Trophoblast cell (in vitro differentiated cells and primary cell): ENCODE results near the gene CFAP46.
A peak's percentile ranks its signal among the peaks of the same experiment; 100 is the strongest.

Experiments used
- DNase-seq, 2 donors: peaks; one replicate each; pipeline ENCODE4 v3.0.0-alpha.2; 2016
- H2AFZ ChIP-seq: 2 replicates; pipeline ENCODE4 v1.6.1; 2013; ENCODE audit warnings: low read length, moderate library complexity, mild to moderate bottlenecking; ENCODE audit not compliant: insufficient read depth, poor library complexity
- H2AK5ac ChIP-seq: 2 replicates; pipeline ENCODE4 v1.6.1; 2013; ENCODE audit warnings: mild to moderate bottlenecking, low read length
- H2BK120ac ChIP-seq: 2 replicates; pipeline ENCODE4 v1.6.1; 2013; ENCODE audit warnings: low read length, mild to moderate bottlenecking, moderate library complexity; ENCODE audit not compliant: insufficient read depth, poor library complexity
- H2BK12ac ChIP-seq: 2 replicates; pipeline ENCODE4 v1.6.1; 2013; ENCODE audit warnings: mild to moderate bottlenecking, low read length, moderate library complexity
- H2BK5ac ChIP-seq: 2 replicates; pipeline ENCODE4 v1.6.1; 2013; ENCODE audit warnings: low read length, low read depth, moderate library complexity, mild to moderate bottlenecking; ENCODE audit not compliant: poor library complexity
- H3K14ac ChIP-seq: 2 replicates; pipeline ENCODE4 v1.6.1; 2013; ENCODE audit warnings: mild to moderate bottlenecking, low read length
- H3K18ac ChIP-seq: 2 replicates; pipeline ENCODE4 v1.6.1; 2013; ENCODE audit warnings: mild to moderate bottlenecking, low read length
- H3K23ac ChIP-seq: 2 replicates; pipeline ENCODE4 v1.6.1; 2013; ENCODE audit warnings: low read length
- H3K27ac ChIP-seq: 2 replicates; pipeline ENCODE4 v1.5.1; 2013; ENCODE audit warnings: low read depth, mild to moderate bottlenecking, inconsistent platforms, low read length, moderate library complexity
- H3K27me3 ChIP-seq: 2 replicates; pipeline ENCODE4 v1.6.1; 2013; ENCODE audit warnings: inconsistent platforms, mild to moderate bottlenecking, low read length, moderate library complexity; ENCODE audit not compliant: insufficient read depth
- H3K36me3 ChIP-seq, 2 experiments: 1 replicate in 1 of 2; 2 replicates in 1 of 2; pipeline ENCODE4 v1.6.1; 2013; ENCODE audit warnings: low read length in 2 of 2, mild to moderate bottlenecking in 2 of 2, moderate library complexity in 1 of 2; ENCODE audit not compliant: insufficient read depth in 2 of 2, control insufficient read depth in 1 of 2
- H3K4ac ChIP-seq: 2 replicates; pipeline ENCODE4 v1.6.1; 2013; ENCODE audit warnings: low read depth, mild to moderate bottlenecking, low read length, moderate library complexity
- H3K4me1 ChIP-seq, 2 experiments: 1 replicate in 1 of 2; 2 replicates in 1 of 2; pipeline ENCODE4 v1.6.1; 2013; ENCODE audit warnings: low read length in 2 of 2, mild to moderate bottlenecking in 2 of 2, moderate library complexity in 1 of 2; ENCODE audit not compliant: insufficient read depth in 2 of 2, control insufficient read depth in 1 of 2
- H3K4me2 ChIP-seq: 2 replicates; pipeline ENCODE4 v1.6.1; 2013; ENCODE audit warnings: inconsistent platforms, mild to moderate bottlenecking, low read length, moderate library complexity
- H3K4me3 ChIP-seq: 2 replicates; pipeline ENCODE4 v1.5.1; 2013; ENCODE audit warnings: mild to moderate bottlenecking, low read depth, low read length, inconsistent platforms
- H3K79me1 ChIP-seq: one replicate; pipeline ENCODE4 v1.6.1; 2013; ENCODE audit warnings: low read length
- H3K79me2 ChIP-seq: 2 replicates; pipeline ENCODE4 v1.6.1; 2013; ENCODE audit warnings: low read length, mild to moderate bottlenecking; ENCODE audit not compliant: control insufficient read depth, insufficient read depth, poor library complexity
- H3K9ac ChIP-seq: 2 replicates; pipeline ENCODE4 v1.6.1; 2013; ENCODE audit warnings: mild to moderate bottlenecking, low read length
- H3K9me3 ChIP-seq: 2 replicates; pipeline ENCODE4 v1.6.1; 2013; ENCODE audit warnings: low read depth, mild to moderate bottlenecking, control low read depth, inconsistent platforms, low read length; ENCODE audit not compliant: insufficient read depth
- H4K12ac ChIP-seq: 2 replicates; pipeline ENCODE4 v1.6.1; 2013; ENCODE audit warnings: low read depth, mild to moderate bottlenecking, low read length, moderate library complexity
- H4K8ac ChIP-seq: 2 replicates; pipeline ENCODE4 v1.6.1; 2013; ENCODE audit warnings: low read depth, mild to moderate bottlenecking, low read length, moderate library complexity
- H4K91ac ChIP-seq: one replicate; pipeline ENCODE4 v1.6.1; 2013; ENCODE audit warnings: low read depth, mild to moderate bottlenecking, low read length, moderate library complexity
- WGBS: extraction: QIAGEN DNeasy Blood & Tissue Kit; methylation state at CpG from one replicate; pipeline ENCODE4 v1.1.7; 2013; ENCODE audit warnings: missing lambda C conversion rate; ENCODE audit not compliant: insufficient read length, insufficient coverage; ENCODE audit errors: extremely low coverage; 5-methylcytosine and 5-hydroxymethylcytosine counted together

Gene CFAP46

GRCh38 chr10:132786476-132786883 is 155.9 kb downstream of the CFAP46 start:
- Histone ChIP-seq H4K91ac (no peak overlapping the region), H2AFZ (no peak overlapping the region), H3K23ac (no peak overlapping the region), H2BK120ac (no peak overlapping the region), H3K27me3 (peaks cover 73% of the 10 kb centered on the region), H3K36me3 (peaks cover 6 to 9% of the 10 kb centered on the region in 2 experiments), H3K4me3 (no peak overlapping the region), H2BK12ac (no peak overlapping the region), H3K79me1 (no peaks in the 10 kb centered on the region), H3K4ac (no peak overlapping the region), H3K9me3 (peaks cover 18% of the 10 kb centered on the region), H4K12ac (no peak overlapping the region), H3K4me2 (no peak overlapping the region), H3K14ac (no peak overlapping the region), H2AK5ac (no peak overlapping the region), H3K18ac (no peak overlapping the region), H2BK5ac (no peak overlapping the region), H3K27ac (no peak overlapping the region), H3K4me1 (peaks cover 9 to 12% of the 10 kb centered on the region in 2 experiments), H3K79me2 (no peaks in the 10 kb centered on the region), H4K8ac (no peak overlapping the region), H3K9ac (no peak overlapping the region)
- DNase-seq: no peak
- WGBS: no CpG with 5 or more reads among the region's 58 CpGs

DNA sequence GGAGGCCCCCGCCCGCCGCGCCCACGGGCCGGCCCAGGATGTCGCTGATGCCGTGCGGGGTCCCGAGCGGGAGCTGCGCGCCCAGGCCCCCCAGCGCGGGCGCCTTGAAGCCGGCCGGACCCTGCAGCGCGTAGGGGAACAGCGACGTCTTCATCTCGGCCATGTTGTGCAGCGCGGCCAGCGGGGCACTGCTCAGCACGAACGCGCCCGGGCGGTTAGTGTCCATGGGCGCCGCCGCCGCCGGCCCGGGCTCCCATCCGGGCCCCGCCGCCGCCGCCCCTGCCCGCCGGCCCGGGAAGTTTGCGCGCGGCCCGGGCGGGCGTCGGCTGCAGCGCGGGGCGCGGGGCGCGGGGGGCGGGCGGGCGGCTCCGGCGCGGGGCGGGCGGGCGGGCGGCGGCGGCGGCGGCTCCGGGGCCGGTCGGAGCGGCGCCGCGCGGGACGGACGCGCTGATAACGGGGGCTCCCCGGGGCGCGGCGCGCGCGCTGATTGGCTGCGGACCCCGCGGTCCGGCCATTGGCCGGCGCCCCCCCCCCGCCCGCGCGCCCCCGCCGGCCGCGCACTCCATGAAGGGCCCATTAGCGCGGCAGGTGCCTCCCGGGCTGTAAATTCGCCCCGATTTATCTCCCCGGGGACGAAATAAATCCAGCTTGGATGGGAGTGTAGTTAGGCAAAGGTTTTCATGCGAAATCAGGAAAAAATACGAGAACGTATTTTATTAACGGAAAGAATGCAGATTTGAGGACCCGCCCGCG is 156.5 kb downstream of the CFAP46 start, which contains the start of gene NKX6-2:
Gene NKX6-2 (minus strand): TSS at position 425 of the 753 bp plus-strand sequence. CDS start 199 bp downstream, at position 226.
- Histone ChIP-seq H3K79me2 (no peaks in the 10 kb centered on the region), H2BK120ac (no peak within 1 kb of the TSS), H3K27me3 (peaks cover 73% of the 10 kb centered on the region), H2AFZ (no peak within 1 kb of the TSS), H2AK5ac (no peak within 1 kb of the TSS), H3K9ac (no peak within 1 kb of the TSS), H3K4me1 (peaks cover 9 to 12% of the 10 kb centered on the region in 2 experiments), H4K91ac (no peak within 1 kb of the TSS), H3K4me3 (peak within 1 kb of the TSS; percentile 40), H3K27ac (no peak within 1 kb of the TSS), H4K12ac (no peak within 1 kb of the TSS), H3K4me2 (peak within 1 kb of the TSS; percentile 48), H3K36me3 (peaks cover 6 to 10% of the 10 kb centered on the region in 2 experiments), H4K8ac (no peak within 1 kb of the TSS), H3K4ac (no peak within 1 kb of the TSS), H3K18ac (no peak within 1 kb of the TSS), H3K14ac (no peak within 1 kb of the TSS), H3K9me3 (peaks cover 18% of the 10 kb centered on the region), H3K23ac (no peak within 1 kb of the TSS), H2BK5ac (no peak within 1 kb of the TSS), H3K79me1 (no peaks in the 10 kb centered on the region), H2BK12ac (no peak within 1 kb of the TSS)
- no peak for DNase-seq
- WGBS: no CpG with 5 or more reads among the region's 119 CpGs

DNA sequence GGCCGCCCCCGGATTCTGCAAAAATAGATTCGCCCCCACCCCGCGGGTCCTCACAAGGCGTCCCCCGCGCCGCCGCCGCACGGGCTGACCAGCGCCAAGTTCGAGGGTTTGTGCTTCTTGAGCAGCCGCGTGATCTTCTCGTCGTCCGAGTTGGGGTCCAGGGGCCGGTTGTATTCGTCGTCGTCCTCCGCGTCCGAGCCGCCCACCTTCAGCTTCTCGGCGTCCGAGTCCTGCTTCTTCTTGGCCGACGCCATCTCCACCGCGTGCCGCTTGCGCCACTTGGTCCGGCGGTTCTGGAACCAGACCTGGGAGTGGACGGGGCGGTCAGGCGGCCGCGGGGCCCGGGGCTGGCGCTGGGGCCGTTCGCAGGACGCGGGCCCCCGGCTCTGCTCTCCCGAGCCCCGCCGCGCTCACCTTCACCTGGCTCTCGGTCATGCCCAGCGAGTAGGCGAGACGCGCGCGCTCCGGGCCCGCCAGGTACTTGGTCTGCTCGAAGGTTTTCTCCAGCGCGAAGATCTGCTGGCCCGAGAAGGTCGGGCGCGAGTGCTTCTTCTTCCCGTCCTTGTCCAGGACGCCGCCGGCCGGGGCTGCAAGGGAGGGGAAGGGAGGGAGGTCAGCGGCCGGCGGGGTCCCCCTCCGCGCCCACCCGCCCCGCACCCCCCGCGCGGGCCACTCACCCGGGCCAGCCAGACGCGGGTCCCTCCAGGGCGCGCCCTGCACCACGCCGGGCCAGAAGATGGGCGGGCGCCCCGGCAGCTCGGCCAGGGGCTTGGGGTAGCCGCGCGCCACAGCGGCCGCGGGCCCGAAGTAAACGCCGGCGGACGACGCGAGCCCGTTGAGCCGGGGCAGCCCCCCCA is 157.3 kb downstream of the CFAP46 start:
- H2BK12ac ChIP-seq: no peak overlapping the region
- peaks cover 71% of the 10 kb centered on the region for H3K27me3 ChIP-seq
- no peak overlapping the region for H2AFZ ChIP-seq
- no peaks in the 10 kb centered on the region for H3K79me1 ChIP-seq
- H3K4me3 ChIP-seq: peak overlapping the region; percentile 40
- H3K79me2 ChIP-seq: no peaks in the 10 kb centered on the region
- H3K36me3 ChIP-seq: peaks cover 6 to 10% of the 10 kb centered on the region in 2 experiments
- peak overlapping the region; percentile 48 for H3K4me2 ChIP-seq
- WGBS: no CpG with 5 or more reads among the region's 111 CpGs
- no peak overlapping the region for H3K14ac ChIP-seq
- H4K8ac ChIP-seq: no peak overlapping the region
- H3K23ac ChIP-seq: no peak overlapping the region
- no peak overlapping the region for H2BK120ac ChIP-seq
- no peak overlapping the region for H3K4ac ChIP-seq
- no peak overlapping the region for H4K91ac ChIP-seq
- no peak overlapping the region for H2AK5ac ChIP-seq
- no peak for DNase-seq
- no peak overlapping the region for H3K18ac ChIP-seq
- peaks cover 18% of the 10 kb centered on the region for H3K9me3 ChIP-seq
- no peak overlapping the region for H3K27ac ChIP-seq
- no peak overlapping the region for H3K9ac ChIP-seq
- H3K4me1 ChIP-seq: peaks cover 9 to 12% of the 10 kb centered on the region in 2 experiments
- no peak overlapping the region for H4K12ac ChIP-seq
- H2BK5ac ChIP-seq: no peak overlapping the region

- Histone ChIP-seq H4K12ac (no peak overlapping the region), H3K36me3 (peaks cover 6 to 10% of the 10 kb centered on the region in 2 experiments), H3K4me2 (no peak overlapping the region), H4K91ac (no peak overlapping the region), H2AK5ac (no peak overlapping the region), H3K9me3 (peaks cover 16% of the 10 kb centered on the region), H2BK5ac (no peak overlapping the region), H2BK12ac (no peak overlapping the region), H3K4ac (no peak overlapping the region), H3K4me3 (peak overlapping the region; percentile 40), H3K27me3 (peaks cover 62% of the 10 kb centered on the region), H3K27ac (no peak overlapping the region), H3K23ac (no peak overlapping the region), H3K18ac (no peak overlapping the region), H2BK120ac (no peak overlapping the region), H2AFZ (no peak overlapping the region), H4K8ac (no peak overlapping the region), H3K14ac (no peak overlapping the region), H3K79me2 (no peaks in the 10 kb centered on the region), H3K9ac (no peak overlapping the region), H3K4me1 (peaks cover 9 to 12% of the 10 kb centered on the region in 2 experiments), H3K79me1 (no peaks in the 10 kb centered on the region)
- DNase-seq: no peak
- WGBS: no CpG with 5 or more reads among the region's 106 CpGs
These were observed 158.2 kb downstream of the CFAP46 start for GRCh38 chr10:132783940-132784865.
